Neural progenitor cell (in vitro differentiated cells): ENCODE measurements around the gene COL17A1.

ENCODE experiments used
- EZH2 ChIP-seq: fragments of 200-600 bp; sonication (generic); IDR thresholded peaks from 2 replicates; pipeline ENCODE4 v1.6.1; 2017; ENCODE audit warnings: antibody characterized with exemption, mild to moderate bottlenecking, moderate library complexity
- TF ChIP-seq, protein P1 (sequence below): fragments of 200-600 bp; sonication (generic); IDR thresholded peaks from 2 replicates; pipeline ENCODE4 v1.5.1; 2017; ENCODE audit warnings: antibody characterized with exemption, mild to moderate bottlenecking

DNA sequence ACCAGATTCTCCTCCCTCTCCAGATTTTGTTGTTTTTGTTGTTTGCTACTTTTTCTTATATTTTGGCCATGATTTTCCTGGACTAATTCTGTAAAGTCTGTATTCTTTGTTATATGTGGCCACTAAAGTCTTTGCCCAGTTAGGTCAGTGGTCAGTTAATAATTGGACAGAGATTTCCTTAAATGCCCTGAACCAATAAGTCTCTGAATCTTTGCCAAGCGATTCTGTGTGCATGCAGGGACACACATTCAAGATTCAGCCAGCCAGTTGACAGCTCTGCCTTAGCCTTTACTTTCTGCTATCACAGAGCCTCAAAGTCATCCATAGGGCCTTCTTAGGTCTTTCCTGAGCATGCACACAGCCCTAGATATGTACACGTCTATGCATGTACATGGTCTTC is 11.0 kb upstream of the COL17A1 start:
- TF ChIP-seq, protein P1, sequence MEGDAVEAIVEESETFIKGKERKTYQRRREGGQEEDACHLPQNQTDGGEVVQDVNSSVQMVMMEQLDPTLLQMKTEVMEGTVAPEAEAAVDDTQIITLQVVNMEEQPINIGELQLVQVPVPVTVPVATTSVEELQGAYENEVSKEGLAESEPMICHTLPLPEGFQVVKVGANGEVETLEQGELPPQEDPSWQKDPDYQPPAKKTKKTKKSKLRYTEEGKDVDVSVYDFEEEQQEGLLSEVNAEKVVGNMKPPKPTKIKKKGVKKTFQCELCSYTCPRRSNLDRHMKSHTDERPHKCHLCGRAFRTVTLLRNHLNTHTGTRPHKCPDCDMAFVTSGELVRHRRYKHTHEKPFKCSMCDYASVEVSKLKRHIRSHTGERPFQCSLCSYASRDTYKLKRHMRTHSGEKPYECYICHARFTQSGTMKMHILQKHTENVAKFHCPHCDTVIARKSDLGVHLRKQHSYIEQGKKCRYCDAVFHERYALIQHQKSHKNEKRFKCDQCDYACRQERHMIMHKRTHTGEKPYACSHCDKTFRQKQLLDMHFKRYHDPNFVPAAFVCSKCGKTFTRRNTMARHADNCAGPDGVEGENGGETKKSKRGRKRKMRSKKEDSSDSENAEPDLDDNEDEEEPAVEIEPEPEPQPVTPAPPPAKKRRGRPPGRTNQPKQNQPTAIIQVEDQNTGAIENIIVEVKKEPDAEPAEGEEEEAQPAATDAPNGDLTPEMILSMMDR: no peak
- TF ChIP-seq EZH2: no peak
